NCI-H2196 treated with DMSO at 0.1 percent for 48 hours (cell line): ENCODE results near the gene GDPD5.
A peak's percentile ranks its signal among the peaks of the same experiment; 100 is the strongest.
"Not testable (repeated sequence)": the region's sequence is repeated elsewhere in the genome, so short reads cannot be mapped to it uniquely, and the experiment has no call there.

Source experiments
- DNase-seq: peaks from one replicate; lab custom pipeline; 2025; ENCODE audit not compliant: unreplicated experiment; lab: John Stamatoyannopoulos, UW

Gene GDPD5

GRCh38 chr11:75430714-75431532, 94.8 kb downstream of the GDPD5 start:
- no peak for DNase-seq

- peak; percentile 68 for DNase-seq
Observed at GRCh38 chr11:75429902-75430713, 95.6 kb downstream of the GDPD5 start.

- no peak for DNase-seq
Observed at GRCh38 chr11:75429641-75429901, 96.2 kb downstream of the GDPD5 start.

GRCh38 chr11:75428989-75429640, 96.6 kb downstream of the GDPD5 start:
- no peak for DNase-seq

- no peak for DNase-seq
Observed at GRCh38 chr11:75428281-75428724, 97.4 kb downstream of the GDPD5 start.

- no peak for DNase-seq
Observed at GRCh38 chr11:75427181-75427580, 98.6 kb downstream of the GDPD5 start.

- no peak for DNase-seq
Observed at GRCh38 chr11:75426720-75427086, 99.0 kb downstream of the GDPD5 start.

- DNase-seq: no peak
Observed at GRCh38 chr11:75425422-75425821, 100.3 kb downstream of the GDPD5 start.

GRCh38 chr11:75424396-75424795, 101.3 kb downstream of the GDPD5 start:
- DNase-seq: no peak

- no peak for DNase-seq
Observed at GRCh38 chr11:75423721-75424120, 102.0 kb downstream of the GDPD5 start.

GRCh38 chr11:75422248-75423231, 103.2 kb downstream of the GDPD5 start:
- DNase-seq: peak; percentile 69

- DNase-seq: no peak
Observed at GRCh38 chr11:75421902-75422247, 103.9 kb downstream of the GDPD5 start.

GRCh38 chr11:75421035-75421602, 104.6 kb downstream of the GDPD5 start:
- DNase-seq: no peak

- DNase-seq: no peak
Observed at GRCh38 chr11:75420224-75421034, 105.3 kb downstream of the GDPD5 start.

- no peak for DNase-seq
Observed at GRCh38 chr11:75413864-75414263, 111.9 kb downstream of the GDPD5 start.

- DNase-seq: not testable (repeated sequence)
Observed at GRCh38 chr11:75413146-75413545, 112.6 kb downstream of the GDPD5 start.

- DNase-seq: not testable (repeated sequence)
Observed at GRCh38 chr11:75409971-75410370, 115.8 kb downstream of the GDPD5 start.

- no peak for DNase-seq
Observed at GRCh38 chr11:75408957-75409219, 116.9 kb downstream of the GDPD5 start.

GRCh38 chr11:75406338-75406777, 119.4 kb downstream of the GDPD5 start:
- peak; percentile 57 for DNase-seq
